ENCODE measurements around the gene THAP7. TPM values are rescaled to one million over a fixed set of nuclear protein-coding genes. Genes with fewer than 3 reads are reported as not detected.
A peak's percentile ranks its signal among the peaks of the same experiment; 100 is the strongest.
"Not testable (repeated sequence)": the region's sequence is repeated elsewhere in the genome, so short reads cannot be mapped to it uniquely, and the experiment has no call there.

THAP7 gene
- total RNA-seq, 2 donors from 2014 or later: 20.4 to 30.7 TPM

GRCh38 chr22:21039158-21039557 lies 37.2 kb upstream of the THAP7 start:
- not testable (repeated sequence) for H3K9me3 Mint-ChIP-seq; H3K36me3 Mint-ChIP-seq; H3K27ac Mint-ChIP-seq; H3K4me1 Mint-ChIP-seq (ENCODE audit: low read depth in 2 of 2); DNase-seq (ENCODE audit: low spot score); H3K4me3 Mint-ChIP-seq; ATAC-seq
- peaks cover 11 to 15% of the 10 kb centered on the region in 2 donors for H3K27me3 Mint-ChIP-seq

- no peaks in the 10 kb centered on the region for H3K36me3 Mint-ChIP-seq
- peaks cover 4 to 6% of the 10 kb centered on the region in 2 donors for H3K4me1 Mint-ChIP-seq (ENCODE audit: low read depth in 2 of 2)
- H3K27me3 Mint-ChIP-seq: peaks cover 9 to 10% of the 10 kb centered on the region in 2 donors
- ATAC-seq (no peak), DNase-seq (ENCODE audit: low spot score) (no peak)
- no peak overlapping the region for H3K27ac Mint-ChIP-seq
- H3K4me3 Mint-ChIP-seq: no peak overlapping the region
- no peaks in the 10 kb centered on the region for H3K9me3 Mint-ChIP-seq
These were observed 36.5 kb upstream of the THAP7 start for GRCh38 chr22:21038405-21038804.

GRCh38 chr22:21034989-21035388 lies 33.1 kb upstream of the THAP7 start:
- no peak for DNase-seq (ENCODE audit: low spot score)
- Mint-ChIP-seq H3K27me3 (peaks cover 13 to 17% of the 10 kb centered on the region in 2 donors), H3K9me3 (no peaks in the 10 kb centered on the region), H3K27ac (no peak overlapping the region), H3K4me3 (no peak overlapping the region), H3K4me1 (ENCODE audit: low read depth in 2 of 2) (no peaks in the 10 kb centered on the region), H3K36me3 (no peaks in the 10 kb centered on the region)
- ATAC-seq: no peak

GRCh38 chr22:21033895-21034294 lies 32.0 kb upstream of the THAP7 start:
- H3K27ac Mint-ChIP-seq: no peak overlapping the region
- H3K4me1 Mint-ChIP-seq (ENCODE audit: low read depth in 2 of 2): no peaks in the 10 kb centered on the region
- ATAC-seq: no peak
- H3K4me3 Mint-ChIP-seq: no peak overlapping the region
- no peaks in the 10 kb centered on the region for H3K36me3 Mint-ChIP-seq
- H3K27me3 Mint-ChIP-seq: peaks cover 14 to 17% of the 10 kb centered on the region in 2 donors
- no peak for DNase-seq (ENCODE audit: low spot score)
- H3K9me3 Mint-ChIP-seq: no peaks in the 10 kb centered on the region

- H3K27ac Mint-ChIP-seq: no peak overlapping the region
- DNase-seq (ENCODE audit: low spot score) (no peak), ATAC-seq (no peak)
- no peaks in the 10 kb centered on the region for H3K36me3 Mint-ChIP-seq
- H3K27me3 Mint-ChIP-seq: peaks cover 14 to 17% of the 10 kb centered on the region in 2 donors
- no peaks in the 10 kb centered on the region for H3K9me3 Mint-ChIP-seq
- H3K4me1 Mint-ChIP-seq (ENCODE audit: low read depth in 2 of 2): no peaks in the 10 kb centered on the region
- no peak overlapping the region for H3K4me3 Mint-ChIP-seq
These were observed 31.2 kb upstream of the THAP7 start for GRCh38 chr22:21032868-21033688.

- H3K4me3 Mint-ChIP-seq: no peak within 1 kb of the TSS
- no peaks in the 10 kb centered on the region for H3K9me3 Mint-ChIP-seq
- no peak for DNase-seq (ENCODE audit: low spot score)
- no peaks in the 10 kb centered on the region for H3K4me1 Mint-ChIP-seq (ENCODE audit: low read depth in 2 of 2)
- no peak within 1 kb of the TSS for H3K27ac Mint-ChIP-seq
- ATAC-seq: peak in 1 of 2 donors; percentile 32
- H3K36me3 Mint-ChIP-seq: no peaks in the 10 kb centered on the region
- peaks cover 14 to 17% of the 10 kb centered on the region in 2 donors for H3K27me3 Mint-ChIP-seq
These were observed 30.3 kb upstream of the THAP7 start, which contains the start of gene SLC7A4 for GRCh38 chr22:21032037-21032867. SLC7A4 (minus strand) TSS chr22:21032561; CDS start chr22:21031812, 749 bp downstream.

- peaks cover 14 to 17% of the 10 kb centered on the region in 2 donors for H3K27me3 Mint-ChIP-seq
- H3K4me1 Mint-ChIP-seq (ENCODE audit: low read depth in 2 of 2): no peaks in the 10 kb centered on the region
- ATAC-seq (no peak), DNase-seq (ENCODE audit: low spot score) (no peak)
- no peak overlapping the region for H3K4me3 Mint-ChIP-seq
- H3K9me3 Mint-ChIP-seq: no peaks in the 10 kb centered on the region
- H3K36me3 Mint-ChIP-seq: no peaks in the 10 kb centered on the region
- H3K27ac Mint-ChIP-seq: no peak overlapping the region
These were observed 29.7 kb upstream of the THAP7 start for GRCh38 chr22:21031545-21032036.

GRCh38 chr22:21030621-21031544 lies 29.0 kb upstream of the THAP7 start:
- Mint-ChIP-seq H3K27me3 (peaks cover 14 to 17% of the 10 kb centered on the region in 2 donors), H3K9me3 (no peaks in the 10 kb centered on the region), H3K4me3 (no peak overlapping the region), H3K4me1 (ENCODE audit: low read depth in 2 of 2) (no peaks in the 10 kb centered on the region), H3K27ac (no peak overlapping the region), H3K36me3 (no peaks in the 10 kb centered on the region)
- ATAC-seq (no peak), DNase-seq (ENCODE audit: low spot score) (no peak)

- DNase-seq (ENCODE audit: low spot score) (no peak), ATAC-seq (no peak)
- no peaks in the 10 kb centered on the region for H3K36me3 Mint-ChIP-seq
- H3K27me3 Mint-ChIP-seq: peaks cover 14% of the 10 kb centered on the region in 2 donors
- H3K9me3 Mint-ChIP-seq: no peaks in the 10 kb centered on the region
- no peak overlapping the region for H3K27ac Mint-ChIP-seq
- no peak overlapping the region for H3K4me3 Mint-ChIP-seq
- peaks cover 0 to 5% of the 10 kb centered on the region in 2 donors for H3K4me1 Mint-ChIP-seq (ENCODE audit: low read depth in 2 of 2)
These were observed 28.1 kb upstream of the THAP7 start for GRCh38 chr22:21030032-21030431.

- Mint-ChIP-seq H3K27ac (no peak overlapping the region), H3K4me1 (ENCODE audit: low read depth in 2 of 2) (peaks cover 0 to 5% of the 10 kb centered on the region in 2 donors), H3K27me3 (peaks cover 13 to 14% of the 10 kb centered on the region in 2 donors), H3K9me3 (no peaks in the 10 kb centered on the region), H3K36me3 (no peaks in the 10 kb centered on the region), H3K4me3 (no peak overlapping the region)
- no peak for ATAC-seq
- no peak for DNase-seq (ENCODE audit: low spot score)
These were observed 27.6 kb upstream of the THAP7 start for GRCh38 chr22:21029486-21030025.

- H3K36me3 Mint-ChIP-seq: no peaks in the 10 kb centered on the region
- no peak for ATAC-seq
- no peak for DNase-seq (ENCODE audit: low spot score)
- no peak overlapping the region for H3K27ac Mint-ChIP-seq
- H3K4me1 Mint-ChIP-seq (ENCODE audit: low read depth in 2 of 2): peaks cover 0 to 5% of the 10 kb centered on the region in 2 donors
- no peaks in the 10 kb centered on the region for H3K9me3 Mint-ChIP-seq
- peaks cover 11 to 14% of the 10 kb centered on the region in 2 donors for H3K27me3 Mint-ChIP-seq
- no peak overlapping the region for H3K4me3 Mint-ChIP-seq
These were observed 26.6 kb upstream of the THAP7 start for GRCh38 chr22:21028277-21029251.
